C4-2B (cell line): ENCODE data around the gene SSH2.

Experiments used
- CTCF ChIP-seq: fragments of 450-650 bp; conservative IDR thresholded peaks from 2 replicates; pipeline ENCODE4 v1.5.1; 2017; ENCODE audit warnings: mild to moderate bottlenecking
- ZFX ChIP-seq: fragments of 450-650 bp; IDR thresholded peaks from 2 replicates; pipeline ENCODE4 v1.6.1; 2017

- TF ChIP-seq CTCF: no peak
- TF ChIP-seq ZFX: no peak
Observed at GRCh38 chr17:29643817-29644160, 286.2 kb downstream of the SSH2 start.
